Subcutaneous adipose tissue (tissue), 4 donors: ENCODE results near the gene RASGRP2. TPM values are rescaled to one million over a fixed set of nuclear protein-coding genes. Genes with fewer than 3 reads are reported as not detected.

Experiments used
- total RNA-seq, 4 donors: library from RNA; depleted of rRNA; stranded (reverse); fragments of >200 nt; gene quantifications; one replicate each; pipeline ENCODE4 v1.1.0, GENCODE V29; 2016
- TF ChIP-seq, protein P1 (sequence below): fragments of 450-650 bp; IDR thresholded peaks from one replicate; pipeline ENCODE4 v1.5.1; 2016; ENCODE audit warnings: low read depth, mild to moderate bottlenecking, control low read depth, antibody characterized with exemption, moderate library complexity

Gene RASGRP2
- total RNA-seq, 4 donors from 2014 or later = 6.8 to 47.5 (median 14.6) TPM

DNA sequence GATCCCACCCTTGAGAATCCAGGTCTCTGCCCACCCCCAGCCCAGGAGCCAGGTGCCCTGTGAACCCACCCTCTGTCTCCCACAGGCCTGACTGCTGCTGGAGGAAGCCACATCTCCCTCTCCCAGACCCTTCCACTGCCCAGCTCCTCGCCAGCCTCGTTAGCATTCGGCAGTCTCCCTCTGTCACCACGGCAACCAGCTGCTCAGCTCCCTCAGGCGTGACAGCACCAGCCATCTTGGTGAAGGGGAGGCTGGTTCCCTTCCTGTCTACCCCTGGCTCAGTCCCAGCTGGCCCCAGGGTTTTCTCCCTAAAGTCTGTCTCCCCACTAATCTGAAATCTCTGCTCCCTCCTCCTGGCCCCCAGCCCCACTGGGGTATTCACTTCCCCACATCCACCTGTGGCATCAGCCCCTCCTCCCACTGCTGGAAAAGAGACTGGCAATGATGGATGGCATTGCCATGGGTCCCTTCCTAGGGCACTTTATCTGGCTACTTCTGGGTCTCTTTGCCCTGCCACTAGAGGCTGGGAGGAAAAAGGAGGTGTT is 49.0 kb downstream of the RASGRP2 start:
- TF ChIP-seq, protein P1, sequence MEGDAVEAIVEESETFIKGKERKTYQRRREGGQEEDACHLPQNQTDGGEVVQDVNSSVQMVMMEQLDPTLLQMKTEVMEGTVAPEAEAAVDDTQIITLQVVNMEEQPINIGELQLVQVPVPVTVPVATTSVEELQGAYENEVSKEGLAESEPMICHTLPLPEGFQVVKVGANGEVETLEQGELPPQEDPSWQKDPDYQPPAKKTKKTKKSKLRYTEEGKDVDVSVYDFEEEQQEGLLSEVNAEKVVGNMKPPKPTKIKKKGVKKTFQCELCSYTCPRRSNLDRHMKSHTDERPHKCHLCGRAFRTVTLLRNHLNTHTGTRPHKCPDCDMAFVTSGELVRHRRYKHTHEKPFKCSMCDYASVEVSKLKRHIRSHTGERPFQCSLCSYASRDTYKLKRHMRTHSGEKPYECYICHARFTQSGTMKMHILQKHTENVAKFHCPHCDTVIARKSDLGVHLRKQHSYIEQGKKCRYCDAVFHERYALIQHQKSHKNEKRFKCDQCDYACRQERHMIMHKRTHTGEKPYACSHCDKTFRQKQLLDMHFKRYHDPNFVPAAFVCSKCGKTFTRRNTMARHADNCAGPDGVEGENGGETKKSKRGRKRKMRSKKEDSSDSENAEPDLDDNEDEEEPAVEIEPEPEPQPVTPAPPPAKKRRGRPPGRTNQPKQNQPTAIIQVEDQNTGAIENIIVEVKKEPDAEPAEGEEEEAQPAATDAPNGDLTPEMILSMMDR = no peak

DNA sequence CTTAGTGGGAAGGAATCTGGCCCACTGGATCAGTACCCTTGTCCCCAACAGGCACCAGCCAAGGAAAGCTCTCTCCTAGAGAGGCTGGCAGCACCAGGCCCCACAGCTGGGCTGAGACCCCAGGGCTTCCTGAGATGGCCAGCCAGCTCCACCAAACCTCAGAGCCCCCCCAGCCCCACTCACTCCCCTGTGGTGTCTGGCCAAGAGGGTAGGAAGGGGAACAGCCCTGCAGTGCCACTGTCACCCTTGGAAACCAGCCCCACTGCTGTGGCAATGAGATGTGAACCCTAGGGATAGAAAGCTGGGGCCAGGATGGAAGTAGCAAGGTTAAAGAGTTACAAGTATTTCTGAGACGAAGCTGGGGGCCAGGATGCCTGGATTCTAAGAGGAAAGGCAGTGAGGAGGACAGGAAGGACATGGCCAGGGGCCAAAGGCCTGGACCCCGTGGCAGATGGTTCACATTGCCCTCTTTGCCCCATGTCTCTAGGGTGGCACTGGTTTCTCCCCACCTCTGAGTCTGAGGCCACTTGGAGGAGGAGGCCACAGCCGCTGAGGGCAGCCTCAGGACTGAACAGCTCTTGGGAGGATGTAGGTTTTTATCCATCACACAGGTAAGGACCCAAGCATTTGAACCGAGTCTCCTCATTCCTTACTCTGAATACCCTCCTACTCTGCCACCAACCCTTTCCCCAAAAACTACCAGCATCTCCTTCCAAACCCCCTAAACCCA is 49.8 kb downstream of the RASGRP2 start:
- TF ChIP-seq, protein P1 = no peak

DNA sequence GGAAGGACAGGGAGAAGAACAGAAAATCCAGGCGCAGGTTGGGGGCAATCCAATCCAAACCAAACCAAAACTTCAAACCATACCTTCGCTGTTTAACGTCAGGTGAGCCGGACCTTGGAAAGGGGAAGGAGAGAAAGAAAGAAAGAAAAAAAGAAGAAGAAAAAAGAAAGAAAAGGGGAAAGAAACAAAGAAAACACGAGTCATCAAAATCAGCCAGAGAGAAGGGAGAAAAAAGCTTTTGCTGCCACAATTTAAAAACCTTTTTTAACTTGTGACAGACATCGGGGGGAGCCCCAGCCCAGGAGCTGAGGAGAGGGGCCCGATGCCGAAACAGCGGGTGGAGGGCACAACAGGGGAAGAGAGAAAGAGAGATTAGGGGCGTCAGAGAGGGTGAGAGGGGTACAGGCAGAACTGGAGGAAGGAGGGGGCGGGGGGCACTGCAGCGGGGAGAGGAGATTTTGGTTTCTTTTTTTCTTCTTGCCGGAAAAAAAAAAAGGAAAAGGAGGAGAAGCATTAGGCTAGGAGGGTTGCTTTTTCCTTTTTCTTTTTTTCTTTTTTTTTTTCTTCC is 51.1 kb downstream of the RASGRP2 start:
- TF ChIP-seq, protein P1 = no peak

DNA sequence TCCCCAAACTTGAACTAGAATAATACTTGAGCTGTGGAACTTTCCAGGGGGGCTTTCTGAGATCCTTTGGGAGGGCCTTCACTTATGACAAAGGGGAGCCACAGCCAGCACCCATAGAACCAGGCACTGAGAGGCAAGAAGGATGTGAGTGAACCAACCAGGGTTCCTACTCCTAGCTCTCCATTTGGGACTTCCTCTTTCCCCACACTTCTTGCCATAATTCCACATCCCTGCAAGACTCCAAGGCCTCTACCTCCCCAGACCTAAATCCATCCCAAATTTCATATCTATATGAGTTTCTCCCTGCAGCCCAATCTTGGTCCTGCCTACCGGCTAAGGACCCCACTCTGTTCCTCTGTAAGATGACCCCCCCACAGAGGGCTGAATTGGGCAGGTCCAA is 52.4 kb downstream of the RASGRP2 start:
- TF ChIP-seq, protein P1 = no peak

DNA sequence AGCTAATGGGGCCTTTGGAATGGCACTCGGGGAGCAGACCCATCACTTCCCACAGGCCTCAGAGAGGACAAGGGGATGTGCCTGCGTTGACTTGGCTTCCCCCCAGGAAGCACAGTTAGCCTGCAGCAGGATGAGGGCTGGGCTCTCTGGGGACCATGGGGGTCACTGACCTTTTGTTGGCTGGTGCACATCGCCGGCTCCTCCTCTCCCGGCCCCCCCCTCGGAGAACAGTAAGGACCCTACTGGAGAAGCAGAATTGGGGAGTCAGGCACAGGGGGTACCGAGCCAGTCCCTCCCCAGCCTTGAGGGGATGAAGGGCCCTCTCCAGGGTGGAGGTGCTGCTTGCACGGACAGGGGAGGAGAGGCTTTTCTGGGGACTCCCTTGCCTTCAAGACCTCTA is 53.7 kb downstream of the RASGRP2 start:
- TF ChIP-seq, protein P1 = no peak

DNA sequence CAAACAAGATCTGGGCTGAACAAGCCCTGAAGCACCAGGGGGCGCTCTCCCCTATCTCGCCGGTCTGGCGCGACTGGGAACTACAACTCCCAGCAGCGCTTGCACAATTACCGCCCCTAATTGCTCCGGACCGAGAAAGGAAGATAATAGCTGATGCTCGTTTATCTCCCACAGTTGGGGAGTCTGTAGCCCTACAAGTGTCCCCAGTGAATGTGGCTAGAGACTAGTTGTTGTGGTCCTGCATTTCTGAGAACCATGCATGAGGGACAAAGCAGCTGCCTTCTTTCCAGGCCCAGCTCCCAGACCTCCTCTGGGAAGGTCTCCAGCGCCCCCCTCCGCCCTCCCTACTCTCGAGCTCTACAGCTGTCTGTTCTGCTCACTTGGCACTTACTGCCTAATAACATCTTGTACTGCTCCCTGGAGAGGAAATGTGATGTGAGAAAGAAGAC is 55.4 kb downstream of the RASGRP2 start:
- TF ChIP-seq, protein P1 = no peak

DNA sequence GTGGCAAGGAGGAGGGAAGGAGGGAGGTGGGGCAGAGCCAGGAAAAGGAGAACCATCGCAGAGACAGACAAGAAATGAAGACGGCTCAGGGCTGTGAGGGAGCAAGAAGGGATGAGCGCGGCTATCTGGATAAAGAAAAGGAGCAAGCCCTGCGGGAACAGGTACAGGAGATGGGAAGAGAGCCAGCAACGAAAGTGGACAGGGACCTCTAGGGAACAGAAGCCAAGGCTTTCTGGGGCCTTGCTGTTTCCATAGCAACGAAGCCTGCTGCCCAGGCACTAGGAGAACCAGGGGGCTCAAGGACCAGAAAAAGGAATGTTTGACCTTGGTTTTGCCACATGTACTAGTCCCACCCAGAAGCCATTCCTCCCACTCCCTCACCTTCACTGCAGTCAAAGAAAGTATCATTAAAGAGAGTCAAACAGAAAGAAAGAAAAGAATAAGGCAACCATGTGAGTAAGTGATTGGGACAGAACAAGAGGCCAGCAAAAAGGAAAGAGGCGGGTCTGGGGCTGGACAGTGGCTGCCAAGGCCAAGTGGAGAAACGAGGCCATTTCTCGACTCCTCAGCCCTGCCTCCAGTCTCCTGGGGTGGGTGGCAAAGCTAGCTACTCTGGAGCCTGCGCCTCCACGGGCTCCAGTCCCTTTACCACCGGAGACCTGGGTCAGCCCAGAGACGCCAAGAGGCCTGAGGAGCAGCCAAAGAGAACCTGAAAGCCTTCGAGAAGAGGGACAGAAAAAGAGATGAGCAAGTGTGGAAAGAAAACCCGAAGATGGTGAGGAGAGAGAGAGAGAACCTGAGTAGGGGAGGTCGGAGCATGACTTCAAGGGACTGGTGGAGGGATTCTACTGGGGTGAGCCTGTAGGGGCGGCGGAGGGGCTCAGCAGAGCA is 56.1 kb downstream of the RASGRP2 start:
- TF ChIP-seq, protein P1 = no peak
